CD4-positive, alpha-beta T cell (primary cell): Measurements from ENCODE around the gene AP3B2. TPM values are rescaled to one million over a fixed set of nuclear protein-coding genes. Genes with fewer than 3 reads are reported as not detected.
"Not testable (repeated sequence)": the region's sequence is repeated elsewhere in the genome, so short reads cannot be mapped to it uniquely, and the experiment has no call there.

Experiments
- ATAC-seq: fragments of 200-7000 bp; cut with Tn5 transposase; one replicate; pipeline ENCODE4 v1.10.0; 2022; ENCODE audit warnings: mild to moderate bottlenecking; ENCODE audit not compliant: poor library complexity
- CTCF ChIA-PET: fragments of 350-600 bp; sonication (Branson Sonifier 250); formaldehyde crosslinking; loops from one replicate; lab custom pipeline; 2021; ENCODE audit warnings: antibody characterized with exemption, inconsistent platforms; lab: Charles Lee
- POLR2A ChIA-PET: fragments of 350-600 bp; sonication (Branson Sonifier 250); formaldehyde crosslinking; loops from one replicate; lab custom pipeline; 2021; ENCODE audit warnings: antibody characterized with exemption, inconsistent platforms; lab: Charles Lee
- DNase-seq, 14 experiments: peaks; one replicate each; pipeline ENCODE4 v3.0.0-alpha.2; 2013 to 2020; ENCODE audit warnings: mixed read lengths in 2 of 14
- H3K27ac ChIP-seq, 2 donors: one replicate each; pipeline versions ENCODE4 v1.5.1 to v1.7.0; 2013; ENCODE audit warnings: low read length in 2 of 2, low read depth in 1 of 2, mild to moderate bottlenecking in 1 of 2
- H3K27me3 ChIP-seq, 2 experiments: 1 replicate in 1 of 2; 2 replicates in 1 of 2; pipeline versions ENCODE4 v1.6.1 to v1.7.0; 2013; ENCODE audit warnings: low read length in 2 of 2, control low read depth in 1 of 2, mild to moderate bottlenecking in 1 of 2, moderate library complexity in 1 of 2; ENCODE audit not compliant: insufficient read depth in 2 of 2, control insufficient read depth in 1 of 2
- H3K36me3 ChIP-seq: one replicate; pipeline ENCODE4 v1.6.1; 2013; ENCODE audit warnings: low read length, control low read depth; ENCODE audit not compliant: insufficient read depth
- H3K4me1 ChIP-seq: one replicate; pipeline ENCODE4 v1.6.1; 2013; ENCODE audit warnings: low read length, control low read depth; ENCODE audit not compliant: insufficient read depth
- H3K4me3 ChIP-seq: one replicate; pipeline ENCODE4 v1.5.1; 2013; ENCODE audit warnings: mild to moderate bottlenecking, low read length, moderate library complexity
- H3K9me3 ChIP-seq, 2 experiments: 1 replicate in 1 of 2; 2 replicates in 1 of 2; pipeline versions ENCODE4 v1.6.1 to v1.7.0; 2013; ENCODE audit warnings: low read length in 2 of 2, mild to moderate bottlenecking in 2 of 2, control low read depth in 1 of 2, moderate library complexity in 1 of 2; ENCODE audit not compliant: control insufficient read depth in 1 of 2, insufficient read depth in 1 of 2
- H3K27ac Mint-ChIP-seq: one replicate; pipeline ENCODE4 v1.8.0; 2020; ENCODE audit warnings: mixed read lengths
- H3K27me3 Mint-ChIP-seq: one replicate; pipeline ENCODE4 v1.8.0; 2021; ENCODE audit warnings: mixed read lengths
- H3K36me3 Mint-ChIP-seq: one replicate; pipeline ENCODE4 v1.8.0; 2021; ENCODE audit warnings: low read depth, mixed read lengths
- H3K4me1 Mint-ChIP-seq: one replicate; pipeline ENCODE4 v1.8.0; 2021; ENCODE audit warnings: low read depth, mixed read lengths
- H3K4me3 Mint-ChIP-seq: one replicate; pipeline ENCODE4 v1.8.0; 2020; ENCODE audit warnings: mild to moderate bottlenecking, mixed read lengths
- H3K9me3 Mint-ChIP-seq: one replicate; pipeline ENCODE4 v1.8.0; 2020; ENCODE audit warnings: mixed read lengths
- CTCF ChIP-seq: fragments of 200-600 bp; IDR thresholded peaks from one replicate; pipeline ENCODE4 v1.8.0; 2022; ENCODE audit warnings: antibody characterized with exemption, mild to moderate bottlenecking
- intact Hi-C, 2 experiments: fragments of 100-400 bp; cut with DNase I in 1 of 2; cut with micrococcal nuclease in 1 of 2; formaldehyde crosslinking; loops; one replicate each; pipeline versions ENCODE4 v1.15.1 to v1.9.0; 2023 to 2025; cut with DNase I, micrococcal nuclease
- total RNA-seq, 174 experiments: library from RNA in 2 of 174; stranded (reverse) in 2 of 174; gene quantifications; one replicate each; pipeline ENCODE4 v1.2.3 and lab custom pipeline; 2021 to 2026

The AP3B2 gene
- total RNA-seq, 2 experiments from 2014 or later = 0.25 to 0.98 TPM

GRCh38 chr15:82646250-82647044 is 63.2 kb downstream of the AP3B2 start:
- no peaks in the 10 kb centered on the region for H3K36me3 Mint-ChIP-seq
- no peak for TF ChIP-seq CTCF
- Histone ChIP-seq H3K27ac (no peak overlapping the region), H3K36me3 (no peaks in the 10 kb centered on the region), H3K27me3 (peaks cover 50 to 73% of the 10 kb centered on the region in 2 experiments), H3K4me1 (peaks cover 18% of the 10 kb centered on the region), H3K4me3 (no peak overlapping the region), H3K9me3 (peaks cover 0 to 20% of the 10 kb centered on the region in 2 experiments)
- ChIA-PET POLR2A (interaction anchor here (1.4 kb wide), 1 partner anchor 34 kb away, joined by 7 read pairs; no protein-coding TSS in a partner anchor), CTCF (no interaction called here)
- peaks cover 13% of the 10 kb centered on the region for H3K4me1 Mint-ChIP-seq
- ATAC-seq = peak; percentile 11
- intact Hi-C loops = no loop called here
- peaks cover 68% of the 10 kb centered on the region for H3K27me3 Mint-ChIP-seq
- no peak overlapping the region for H3K27ac Mint-ChIP-seq
- H3K9me3 Mint-ChIP-seq = no peaks in the 10 kb centered on the region
- H3K4me3 Mint-ChIP-seq = peak overlapping the region; percentile 86
- peak in 1 of 14 experiments; percentile 8 for DNase-seq

GRCh38 chr15:82644967-82645852 is 64.5 kb downstream of the AP3B2 start:
- H3K27me3 Mint-ChIP-seq = peaks cover 73% of the 10 kb centered on the region
- H3K27ac ChIP-seq, CTCF ChIA-PET, H3K36me3 ChIP-seq, H3K36me3 Mint-ChIP-seq, H3K9me3 Mint-ChIP-seq, POLR2A ChIA-PET, ATAC-seq, DNase-seq, H3K27ac Mint-ChIP-seq, H3K4me3 ChIP-seq, intact Hi-C loops: not testable (repeated sequence)
- H3K4me3 Mint-ChIP-seq = peak overlapping the region; percentile 42
- peaks cover 0 to 20% of the 10 kb centered on the region in 2 experiments for H3K9me3 ChIP-seq
- H3K27me3 ChIP-seq = peaks cover 58 to 83% of the 10 kb centered on the region in 2 experiments
- H3K4me1 ChIP-seq = peaks cover 18% of the 10 kb centered on the region
- peaks cover 13% of the 10 kb centered on the region for H3K4me1 Mint-ChIP-seq

GRCh38 chr15:82643992-82644391 is 65.7 kb downstream of the AP3B2 start:
- peaks cover 0 to 20% of the 10 kb centered on the region in 2 experiments for H3K9me3 ChIP-seq
- TF ChIP-seq CTCF = no peak
- no peak overlapping the region for H3K4me3 ChIP-seq
- no peaks in the 10 kb centered on the region for H3K36me3 ChIP-seq
- intact Hi-C loops = no loop called here
- peaks cover 13% of the 10 kb centered on the region for H3K4me1 Mint-ChIP-seq
- H3K27ac Mint-ChIP-seq = no peak overlapping the region
- no peaks in the 10 kb centered on the region for H3K36me3 Mint-ChIP-seq
- CTCF ChIA-PET = no interaction called here
- H3K4me1 ChIP-seq = peaks cover 18% of the 10 kb centered on the region
- POLR2A ChIA-PET = interaction anchor here (0.6 kb wide), 1 partner anchor 114 kb away, joined by 3 read pairs; no protein-coding TSS in a partner anchor
- no peaks in the 10 kb centered on the region for H3K9me3 Mint-ChIP-seq
- ATAC-seq (no peak), DNase-seq (no peak)
- no peak overlapping the region for H3K4me3 Mint-ChIP-seq
- H3K27me3 ChIP-seq = peaks cover 58 to 76% of the 10 kb centered on the region in 2 experiments
- peaks cover 74% of the 10 kb centered on the region for H3K27me3 Mint-ChIP-seq
- H3K27ac ChIP-seq = no peak overlapping the region
